ENCODE results near the gene C17orf67.

The C17orf67 gene

GRCh38 chr17:56809106-56809819 is 24.5 kb downstream of the C17orf67 start:
- DNase-seq, result no peak
- no peaks in the 10 kb centered on the region for H3K36me3 ChIP-seq
- no peak for TF ChIP-seq CTCF (IDR thresholded peaks at IDR 0.05; ENCODE audit: low read depth, low read length)
- peaks cover 20% of the 10 kb centered on the region for H3K27me3 ChIP-seq
- no peak overlapping the region for H3K4me3 ChIP-seq (ENCODE audit: low read depth, low read length)
- no peaks in the 10 kb centered on the region for H3K9me3 ChIP-seq
- no peaks in the 10 kb centered on the region for H3K4me1 ChIP-seq

DNA sequence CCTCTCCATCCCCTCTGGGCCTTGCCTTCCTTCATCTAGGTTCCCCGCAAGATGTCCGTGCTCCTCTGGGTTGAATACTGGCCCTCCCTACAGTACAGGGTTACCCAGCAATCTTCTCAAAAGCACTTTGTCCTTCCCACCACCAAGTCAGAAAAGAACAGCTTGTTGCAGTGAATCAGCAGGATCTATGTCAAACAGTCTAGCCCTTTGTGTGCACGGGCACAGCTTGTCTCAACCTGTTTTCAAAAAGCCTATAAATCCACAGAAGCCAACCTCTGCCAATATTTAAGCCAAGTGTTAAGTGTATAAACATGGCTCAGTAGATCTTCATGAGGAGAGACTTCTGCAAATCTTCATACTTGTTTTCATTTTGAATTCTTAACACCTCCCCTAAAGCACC is 25.2 kb downstream of the C17orf67 start:
- H3K9me3 ChIP-seq, result no peaks in the 10 kb centered on the region
- TF ChIP-seq CTCF (IDR thresholded peaks at IDR 0.05; ENCODE audit: low read depth, low read length), result no peak
- no peak overlapping the region for H3K4me3 ChIP-seq (ENCODE audit: low read depth, low read length)
- DNase-seq, result no peak
- H3K36me3 ChIP-seq, result no peaks in the 10 kb centered on the region
- peaks cover 16% of the 10 kb centered on the region; the same call in 1 of the 2 replicates for H3K27me3 ChIP-seq
- no peaks in the 10 kb centered on the region for H3K4me1 ChIP-seq

- Histone ChIP-seq H3K4me1 (no peaks in the 10 kb centered on the region), H3K9me3 (no peaks in the 10 kb centered on the region), H3K36me3 (no peaks in the 10 kb centered on the region), H3K27me3 (peaks cover 12% of the 10 kb centered on the region; the same call in 1 of the 2 replicates), H3K4me3 (ENCODE audit: low read depth, low read length) (no peak overlapping the region)
- DNase-seq, result no peak
- TF ChIP-seq CTCF (IDR thresholded peaks at IDR 0.05; ENCODE audit: low read depth, low read length), result no peak
Observed at GRCh38 chr17:56807723-56808122, 26.0 kb downstream of the C17orf67 start.

GRCh38 chr17:56806949-56807348 is 26.8 kb downstream of the C17orf67 start:
- no peak for TF ChIP-seq CTCF (IDR thresholded peaks at IDR 0.05; ENCODE audit: low read depth, low read length)
- Histone ChIP-seq H3K27me3 (peaks cover 5% of the 10 kb centered on the region), H3K4me1 (no peaks in the 10 kb centered on the region), H3K9me3 (no peaks in the 10 kb centered on the region), H3K4me3 (ENCODE audit: low read depth, low read length) (no peak overlapping the region), H3K36me3 (no peaks in the 10 kb centered on the region)
- no peak for DNase-seq

GRCh38 chr17:56804454-56804853 is 29.3 kb downstream of the C17orf67 start:
- no peak overlapping the region for H3K4me3 ChIP-seq (ENCODE audit: low read depth, low read length)
- no peaks in the 10 kb centered on the region for H3K36me3 ChIP-seq
- no peak for TF ChIP-seq CTCF (IDR thresholded peaks at IDR 0.05; ENCODE audit: low read depth, low read length)
- no peaks in the 10 kb centered on the region for H3K9me3 ChIP-seq
- peaks cover 13% of the 10 kb centered on the region for H3K27me3 ChIP-seq
- no peak for DNase-seq
- H3K4me1 ChIP-seq, result no peaks in the 10 kb centered on the region

- no peaks in the 10 kb centered on the region for H3K9me3 ChIP-seq
- no peaks in the 10 kb centered on the region for H3K4me1 ChIP-seq
- no peak for DNase-seq
- H3K36me3 ChIP-seq, result no peaks in the 10 kb centered on the region
- H3K27me3 ChIP-seq, result peaks cover 17% of the 10 kb centered on the region
- no peak overlapping the region for H3K4me3 ChIP-seq (ENCODE audit: low read depth, low read length)
- no peak for TF ChIP-seq CTCF (IDR thresholded peaks at IDR 0.05; ENCODE audit: low read depth, low read length)
Observed at GRCh38 chr17:56803071-56803470, 30.6 kb downstream of the C17orf67 start.
